Stimulated activated CD8-positive, alpha-beta memory T cell treated with anti-CD3 and anti-CD28 coated beads, Interleukin-15, amount 100 ng/mL, for 48 hours (primary cell): ENCODE data around the gene CKAP4.

Experiments
- DNase-seq, 2 donors: peaks; one replicate each; pipeline ENCODE4 v3.0.0-alpha.2; 2020; ENCODE audit warnings: low read depth in 2 of 2

The CKAP4 gene

GRCh38 chr12:106240821-106241220 lies 7.0 kb downstream of the CKAP4 start:
- DNase-seq = no peak

GRCh38 chr12:106239951-106240335 lies 7.9 kb downstream of the CKAP4 start:
- no peak for DNase-seq

- DNase-seq = no peak
Measured at GRCh38 chr12:106239241-106239950, 8.4 kb downstream of the CKAP4 start.

- no peak for DNase-seq
Measured at GRCh38 chr12:106238146-106238545, 9.7 kb downstream of the CKAP4 start.

- no peak for DNase-seq
Measured at GRCh38 chr12:106235770-106236169, 12.1 kb downstream of the CKAP4 start.

GRCh38 chr12:106234449-106234848 lies 13.4 kb downstream of the CKAP4 start:
- no peak for DNase-seq

- no peak for DNase-seq
Measured at GRCh38 chr12:106233011-106233410, 14.8 kb downstream of the CKAP4 start.

- DNase-seq = no peak
Measured at GRCh38 chr12:106229036-106229591, 18.7 kb downstream of the CKAP4 start.

GRCh38 chr12:106228320-106228710 lies 19.5 kb downstream of the CKAP4 start:
- no peak for DNase-seq

GRCh38 chr12:106227641-106228319 lies 20.0 kb downstream of the CKAP4 start:
- no peak for DNase-seq

GRCh38 chr12:106226884-106227640 lies 20.8 kb downstream of the CKAP4 start:
- DNase-seq = no peak

- DNase-seq = no peak
Measured at GRCh38 chr12:106224355-106224706, 23.5 kb downstream of the CKAP4 start.

GRCh38 chr12:106223485-106224354 lies 24.1 kb downstream of the CKAP4 start:
- peak; percentile 33 to 47 for DNase-seq

- DNase-seq = no peak
Measured at GRCh38 chr12:106220536-106220935, 27.3 kb downstream of the CKAP4 start.

- DNase-seq = no peak
Measured at GRCh38 chr12:106219043-106219442, 28.8 kb downstream of the CKAP4 start.

GRCh38 chr12:106217706-106218105 lies 30.1 kb downstream of the CKAP4 start:
- no peak for DNase-seq

- no peak for DNase-seq
Measured at GRCh38 chr12:106214571-106214970, 33.2 kb downstream of the CKAP4 start.

GRCh38 chr12:106213662-106214061 lies 34.2 kb downstream of the CKAP4 start:
- no peak for DNase-seq

- DNase-seq = no peak
Measured at GRCh38 chr12:106211973-106212372, 35.8 kb downstream of the CKAP4 start.

- no peak for DNase-seq
Measured at GRCh38 chr12:106205208-106206069, 42.4 kb downstream of the CKAP4 start.

- DNase-seq = no peak
Measured at GRCh38 chr12:106204312-106204711, 43.5 kb downstream of the CKAP4 start.
